PC-3 (cell line): ENCODE measurements around the gene PORCN. TPM values are rescaled to one million over a fixed set of nuclear protein-coding genes. Genes with fewer than 3 reads are reported as not detected.

ENCODE experiments used
- ATAC-seq: fragments of 200-7000 bp; cut with Tn5 transposase; 2 replicates; pipeline ENCODE4 v1.9.1; 2020; ENCODE audit warnings: mild to moderate bottlenecking, moderate library complexity
- BruUV-seq: library from RNA; stranded (reverse); fragments of 400-500 nt; replicated peaks from 2 replicates; lab custom pipeline; 2021; lab: Mats Ljungman, UMichigan
- CTCF ChIA-PET: fragments of 300-600 bp; sonication (Branson Sonifier 250); formaldehyde crosslinking; loops from one replicate; lab custom pipeline; 2022; ENCODE audit warnings: antibody characterized with exemption; lab: Charles Lee
- POLR2A ChIA-PET: fragments of 300-600 bp; sonication (Branson Sonifier 250); formaldehyde crosslinking; loops from one replicate; lab custom pipeline; 2022; ENCODE audit warnings: antibody characterized with exemption; ENCODE audit not compliant: unreplicated experiment; lab: Charles Lee
- DNase-seq: peaks from one replicate; pipeline ENCODE4 v3.0.0-alpha.2; 2015
- H2AFZ ChIP-seq: fragments of 300-600 bp; sonication (generic); 2 replicates; pipeline ENCODE4 v1.6.0; 2016; ENCODE audit warnings: antibody characterized with exemption, low read length
- H3F3A ChIP-seq: fragments of 300-600 bp; sonication (generic); one replicate; pipeline ENCODE4 v1.6.0; 2017; ENCODE audit warnings: antibody characterized with exemption, low read length, control low read depth, mild to moderate bottlenecking; ENCODE audit not compliant: unreplicated experiment
- H3K27ac ChIP-seq: fragments of 300-600 bp; sonication (generic); 2 replicates; pipeline ENCODE4 v1.5.1; 2016; ENCODE audit warnings: mild to moderate bottlenecking, low read length
- H3K27me3 ChIP-seq: fragments of 300-600 bp; sonication (generic); 2 replicates; pipeline ENCODE4 v1.6.1; 2016; ENCODE audit warnings: low read length, mixed read lengths
- H3K36me3 ChIP-seq: fragments of 300-600 bp; sonication (generic); 2 replicates; pipeline ENCODE4 v1.6.1; 2016; ENCODE audit warnings: low read depth, mixed run types, low read length, mixed read lengths
- H3K4me1 ChIP-seq: fragments of 300-600 bp; sonication (generic); 2 replicates; pipeline ENCODE4 v1.5.1; 2016; ENCODE audit warnings: low read length; ENCODE audit not compliant: insufficient read depth
- H3K4me2 ChIP-seq: fragments of 300-600 bp; sonication (generic); 2 replicates; pipeline ENCODE4 v1.6.0; 2016; ENCODE audit warnings: low read length
- H3K4me3 ChIP-seq: fragments of 300-600 bp; sonication (generic); 2 replicates; pipeline ENCODE4 v1.5.1; 2016; ENCODE audit warnings: mild to moderate bottlenecking, low read length, mixed read lengths
- H3K79me2 ChIP-seq: fragments of 300-600 bp; sonication (generic); 2 replicates; pipeline ENCODE4 v1.6.1; 2017; ENCODE audit warnings: low read length, mixed read lengths
- H3K9ac ChIP-seq: fragments of 300-600 bp; sonication (generic); 2 replicates; pipeline ENCODE4 v1.6.0; 2016; ENCODE audit warnings: mild to moderate bottlenecking, low read length
- H3K9me2 ChIP-seq: fragments of 300-600 bp; sonication (generic); replicated peaks from 2 replicates; pipeline ENCODE4 v1.6.1; 2016; ENCODE audit warnings: mixed run types, low read length, mixed read lengths
- H3K9me3 ChIP-seq: fragments of 300-600 bp; sonication (generic); 2 replicates; pipeline ENCODE4 v1.6.1; 2016; ENCODE audit warnings: low read length, mixed read lengths
- H4K20me1 ChIP-seq: fragments of 300-600 bp; sonication (generic); 2 replicates; pipeline ENCODE4 v1.6.1; 2016; ENCODE audit warnings: low read length, mixed read lengths
- EZH2 ChIP-seq: fragments of 300-600 bp; sonication (generic); IDR thresholded peaks from one replicate; pipeline ENCODE4 v1.6.1; 2017; ENCODE audit warnings: antibody characterized with exemption, mild to moderate bottlenecking, low read length; ENCODE audit not compliant: unreplicated experiment
- EZH2phosphoT487 ChIP-seq: fragments of 300-600 bp; sonication (generic); IDR thresholded peaks from 2 replicates; pipeline ENCODE4 v1.6.1; 2018; ENCODE audit warnings: mild to moderate bottlenecking, antibody characterized with exemption, low read length, borderline replicate concordance
- intact Hi-C: fragments of 100-400 bp; cut with micrococcal nuclease; formaldehyde crosslinking; loops from 2 replicates; pipeline ENCODE4 v1.9.0; 2023
- total RNA-seq: library from RNA; depleted of rRNA; stranded (reverse); fragments of >200 nt; gene quantifications from 2 replicates; pipeline ENCODE4 v1.2.3, GENCODE V29; 2014
- TF ChIP-seq, protein P1 (sequence below): fragments of 300-600 bp; sonication (generic); conservative IDR thresholded peaks from 2 replicates; pipeline ENCODE4 v1.5.1; 2017; ENCODE audit warnings: antibody characterized with exemption, low read depth, mild to moderate bottlenecking, low read length

Gene PORCN
- total RNA-seq, 1 experiment from 2014 or later, result 38.9 TPM

DNA sequence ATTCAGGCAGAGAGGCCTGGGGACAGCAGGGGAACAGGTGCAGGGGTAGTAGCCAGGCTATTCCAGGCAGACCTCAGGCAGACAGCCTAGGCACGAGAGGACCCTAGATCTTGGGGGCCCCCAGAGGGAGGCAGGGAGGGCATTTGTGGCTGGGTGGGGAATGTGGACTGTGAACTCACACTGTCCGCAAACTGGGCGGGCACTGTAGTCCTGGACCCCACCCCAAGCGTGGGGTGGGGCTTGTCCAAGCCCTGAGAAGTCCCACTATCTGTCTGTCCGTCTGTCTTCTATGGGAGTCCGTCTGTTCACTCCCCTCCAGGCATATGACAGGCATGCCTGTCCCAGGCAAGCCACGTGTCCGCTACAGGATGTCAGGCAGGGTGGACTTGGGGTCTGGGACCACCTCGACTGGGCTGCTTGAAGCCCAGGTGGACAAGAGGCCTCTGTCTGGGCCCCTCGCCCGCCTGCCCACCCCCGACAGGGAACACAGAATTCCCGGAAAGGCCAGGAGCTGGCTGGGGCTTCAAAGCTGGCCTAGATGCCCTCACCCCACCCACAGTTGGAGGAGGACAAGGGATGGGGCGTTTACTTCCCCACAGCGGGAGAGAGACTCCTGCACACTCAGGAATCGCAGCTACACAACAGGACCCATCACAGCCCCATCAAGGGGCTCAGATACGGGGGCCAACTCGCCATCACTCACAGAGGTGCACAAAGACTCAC, 38.5 kb upstream of the PORCN start, which contains the start of gene SLC38A5:
TSS of gene SLC38A5 (minus strand) at position 151 of the 723 bp plus-strand sequence. CDS start 2,336 bp downstream, outside the sequence.
- Histone ChIP-seq H3K4me2 (no peak within 1 kb of the TSS), H3F3A (no peaks in the 10 kb centered on the region), H3K9ac (no peak within 1 kb of the TSS), H3K27me3 (no peaks in the 10 kb centered on the region), H2AFZ (no peak within 1 kb of the TSS), H3K36me3 (no peaks in the 10 kb centered on the region), H3K9me3 (no peaks in the 10 kb centered on the region), H3K79me2 (peaks cover 8% of the 10 kb centered on the region), H3K4me1 (peaks cover 16% of the 10 kb centered on the region), H3K9me2 (no peaks in the 10 kb centered on the region), H4K20me1 (no peaks in the 10 kb centered on the region), H3K27ac (no peak within 1 kb of the TSS), H3K4me3 (no peak within 1 kb of the TSS)
- intact Hi-C loops, result no loop called here
- DNase-seq (no peak), ATAC-seq (no peak)
- ChIA-PET POLR2A (no interaction called here), CTCF (no interaction called here)
- TF ChIP-seq, protein P1, sequence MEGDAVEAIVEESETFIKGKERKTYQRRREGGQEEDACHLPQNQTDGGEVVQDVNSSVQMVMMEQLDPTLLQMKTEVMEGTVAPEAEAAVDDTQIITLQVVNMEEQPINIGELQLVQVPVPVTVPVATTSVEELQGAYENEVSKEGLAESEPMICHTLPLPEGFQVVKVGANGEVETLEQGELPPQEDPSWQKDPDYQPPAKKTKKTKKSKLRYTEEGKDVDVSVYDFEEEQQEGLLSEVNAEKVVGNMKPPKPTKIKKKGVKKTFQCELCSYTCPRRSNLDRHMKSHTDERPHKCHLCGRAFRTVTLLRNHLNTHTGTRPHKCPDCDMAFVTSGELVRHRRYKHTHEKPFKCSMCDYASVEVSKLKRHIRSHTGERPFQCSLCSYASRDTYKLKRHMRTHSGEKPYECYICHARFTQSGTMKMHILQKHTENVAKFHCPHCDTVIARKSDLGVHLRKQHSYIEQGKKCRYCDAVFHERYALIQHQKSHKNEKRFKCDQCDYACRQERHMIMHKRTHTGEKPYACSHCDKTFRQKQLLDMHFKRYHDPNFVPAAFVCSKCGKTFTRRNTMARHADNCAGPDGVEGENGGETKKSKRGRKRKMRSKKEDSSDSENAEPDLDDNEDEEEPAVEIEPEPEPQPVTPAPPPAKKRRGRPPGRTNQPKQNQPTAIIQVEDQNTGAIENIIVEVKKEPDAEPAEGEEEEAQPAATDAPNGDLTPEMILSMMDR, result no peak
- TF ChIP-seq EZH2 (no peak), EZH2phosphoT487 (no peak)
- no TSS peak for BruUV-seq

DNA sequence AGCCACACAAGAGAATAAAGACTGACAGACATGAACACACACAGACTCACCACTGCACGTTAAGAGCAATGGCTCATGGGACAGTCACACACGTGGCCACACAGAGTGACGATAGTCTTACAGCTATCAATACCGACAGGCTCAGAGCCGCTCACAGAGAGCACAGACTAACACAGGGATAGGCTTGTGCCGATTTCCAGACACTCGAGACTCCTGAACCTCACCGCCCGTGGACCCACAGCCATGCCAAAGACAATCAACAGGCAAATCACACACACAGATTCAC, 38.0 kb upstream of the PORCN start:
- no peak overlapping the region for H3K27ac ChIP-seq
- no peaks in the 10 kb centered on the region for H3K36me3 ChIP-seq
- TF ChIP-seq EZH2 (no peak), EZH2phosphoT487 (no peak)
- TF ChIP-seq, protein P1, result no peak
- intact Hi-C loops, result no loop called here
- H3K9me2 ChIP-seq, result no peaks in the 10 kb centered on the region
- H3K4me1 ChIP-seq, result peaks cover 11% of the 10 kb centered on the region
- ATAC-seq (no peak), DNase-seq (no peak)
- H3F3A ChIP-seq, result no peaks in the 10 kb centered on the region
- no peaks in the 10 kb centered on the region for H4K20me1 ChIP-seq
- no peak overlapping the region for H3K4me2 ChIP-seq
- H2AFZ ChIP-seq, result no peak overlapping the region
- BruUV-seq, result no TSS peak
- H3K27me3 ChIP-seq, result no peaks in the 10 kb centered on the region
- no peak overlapping the region for H3K4me3 ChIP-seq
- H3K9ac ChIP-seq, result no peak overlapping the region
- H3K9me3 ChIP-seq, result no peaks in the 10 kb centered on the region
- ChIA-PET POLR2A (no interaction called here), CTCF (no interaction called here)
- peaks cover 13% of the 10 kb centered on the region for H3K79me2 ChIP-seq

DNA sequence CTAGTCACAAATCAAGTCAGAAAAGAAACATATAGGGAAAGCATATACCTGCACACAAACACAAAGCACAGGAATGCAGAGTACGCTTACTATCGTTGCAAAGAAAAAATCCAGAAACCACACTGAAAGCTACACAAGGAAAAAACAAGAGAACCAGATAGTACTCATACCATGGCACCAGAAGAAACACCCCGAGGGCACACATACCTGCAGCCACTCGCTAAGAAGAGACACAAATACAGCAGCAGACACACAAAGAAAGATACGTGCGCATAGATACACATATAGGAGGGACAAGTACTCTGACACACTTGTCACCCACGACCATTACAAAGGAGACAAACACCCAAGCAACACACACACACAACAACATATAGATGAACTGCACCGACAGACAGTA, 37.3 kb upstream of the PORCN start:
- Histone ChIP-seq H3K27me3 (no peaks in the 10 kb centered on the region), H4K20me1 (no peaks in the 10 kb centered on the region), H3K9me2 (no peaks in the 10 kb centered on the region), H3K9ac (no peak overlapping the region), H3K4me1 (peaks cover 10% of the 10 kb centered on the region), H3K4me3 (no peak overlapping the region), H3F3A (no peaks in the 10 kb centered on the region), H3K27ac (no peak overlapping the region), H3K36me3 (no peaks in the 10 kb centered on the region), H2AFZ (no peak overlapping the region), H3K9me3 (no peaks in the 10 kb centered on the region), H3K4me2 (no peak overlapping the region), H3K79me2 (peaks cover 20% of the 10 kb centered on the region)
- DNase-seq (no peak), ATAC-seq (no peak)
- ChIA-PET CTCF (no interaction called here), POLR2A (no interaction called here)
- no TSS peak for BruUV-seq
- no peak for TF ChIP-seq EZH2phosphoT487
- TF ChIP-seq EZH2, result no peak
- TF ChIP-seq, protein P1, result no peak
- intact Hi-C loops, result no loop called here
